Stimulated activated CD4-positive, alpha-beta T cell treated with anti-CD3 and anti-CD28 coated beads, Interleukin-1b, Interleukin-23, amount 100 ng/mL, for 24 hours (primary cell): ENCODE results near the gene ZNF536.
"Not testable (repeated sequence)": the region's sequence is repeated elsewhere in the genome, so short reads cannot be mapped to it uniquely, and the experiment has no call there.

Source experiments
- DNase-seq, 4 experiments: peaks; one replicate each; pipeline ENCODE4 v3.0.0-alpha.2; 2020; ENCODE audit warnings: low read depth in 4 of 4, low spot score in 1 of 4

Gene ZNF536

DNA sequence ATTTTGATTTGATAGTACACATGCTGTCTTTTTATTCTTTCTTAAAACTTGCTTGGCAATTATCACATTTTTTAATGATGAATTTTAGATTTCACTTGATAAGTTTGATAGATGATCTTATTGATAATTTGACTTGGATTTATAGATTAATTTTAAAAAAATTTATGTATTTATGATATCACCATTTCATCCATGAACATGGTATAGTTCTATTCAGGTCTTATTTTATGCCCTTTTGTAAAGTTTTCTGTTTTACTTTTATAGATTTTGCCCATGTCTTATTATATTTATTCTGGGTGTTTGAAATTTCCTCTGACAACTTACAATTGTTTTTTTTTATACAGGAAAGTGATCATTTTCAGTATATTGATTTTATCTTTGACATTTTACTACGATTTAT, 39.5 kb downstream of the ZNF536 start:
- DNase-seq = no peak

DNA sequence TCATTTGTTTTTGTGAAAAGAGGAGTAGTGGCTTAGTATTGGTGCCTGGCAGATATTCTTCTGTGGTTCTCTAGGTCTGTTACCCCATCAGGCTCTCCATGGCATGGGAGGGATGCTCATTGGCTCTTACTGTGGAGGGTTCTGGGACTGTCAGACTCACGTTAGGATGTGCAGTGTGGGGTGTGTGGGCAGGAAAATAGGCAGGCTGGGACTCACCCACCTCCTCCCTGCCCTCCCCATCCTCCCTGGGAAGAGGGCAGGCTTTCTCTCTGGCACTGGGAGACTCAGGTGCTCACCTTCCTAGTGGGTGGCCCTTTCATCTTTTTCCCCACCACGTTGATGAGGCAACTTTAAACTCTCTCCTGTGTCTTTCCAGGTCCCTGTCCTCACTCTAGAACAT, 44.2 kb downstream of the ZNF536 start:
- DNase-seq = no peak

DNA sequence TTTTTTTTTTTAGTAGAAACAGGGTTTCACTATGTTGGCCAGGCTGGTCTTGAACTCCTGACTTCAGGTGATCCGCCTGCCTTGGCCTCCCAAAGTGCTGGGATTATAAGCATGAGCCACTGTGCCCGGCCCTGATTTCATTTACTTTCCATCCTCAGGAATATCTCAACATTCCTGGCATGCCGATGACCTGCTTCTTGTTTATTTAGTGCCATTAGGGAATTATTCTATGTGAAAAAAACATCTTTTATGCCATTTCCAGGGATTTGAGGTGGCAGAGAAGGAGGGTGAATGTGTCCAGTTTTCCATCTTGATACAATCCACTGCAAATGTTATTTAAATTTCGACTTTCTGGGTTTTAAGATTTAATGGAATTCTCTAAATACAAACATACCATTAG, 45.0 kb downstream of the ZNF536 start:
- DNase-seq = not testable (repeated sequence)

DNA sequence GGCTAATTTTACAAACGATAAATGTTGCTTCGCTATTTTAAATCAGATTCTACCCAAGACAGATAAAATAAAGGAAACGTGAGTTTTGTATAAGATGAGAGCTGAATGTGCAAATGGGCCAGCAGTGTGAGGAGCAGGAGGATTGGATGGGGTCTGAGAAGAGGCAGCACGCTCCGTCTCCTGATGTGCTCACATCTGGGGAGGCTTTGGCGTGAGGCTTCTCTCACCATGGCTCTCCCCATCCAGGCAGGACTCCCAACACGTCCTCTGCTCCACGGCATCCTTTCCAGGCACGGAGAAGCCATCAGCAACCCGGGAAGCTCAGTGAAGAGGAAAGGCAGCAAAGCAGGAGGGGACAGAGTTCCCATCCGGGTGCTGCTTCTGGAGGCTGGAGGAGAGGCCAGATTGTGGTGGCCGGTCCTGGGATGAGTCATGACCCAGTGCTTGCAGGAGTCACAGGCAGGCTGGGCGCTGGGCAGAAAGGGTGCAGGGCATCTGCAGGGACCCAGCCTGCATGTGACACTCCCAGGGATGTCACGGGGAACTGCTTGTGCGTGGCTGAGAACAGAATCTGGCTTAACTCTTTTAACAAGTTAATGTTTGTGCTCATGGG, 47.5 kb downstream of the ZNF536 start:
- no peak for DNase-seq

DNA sequence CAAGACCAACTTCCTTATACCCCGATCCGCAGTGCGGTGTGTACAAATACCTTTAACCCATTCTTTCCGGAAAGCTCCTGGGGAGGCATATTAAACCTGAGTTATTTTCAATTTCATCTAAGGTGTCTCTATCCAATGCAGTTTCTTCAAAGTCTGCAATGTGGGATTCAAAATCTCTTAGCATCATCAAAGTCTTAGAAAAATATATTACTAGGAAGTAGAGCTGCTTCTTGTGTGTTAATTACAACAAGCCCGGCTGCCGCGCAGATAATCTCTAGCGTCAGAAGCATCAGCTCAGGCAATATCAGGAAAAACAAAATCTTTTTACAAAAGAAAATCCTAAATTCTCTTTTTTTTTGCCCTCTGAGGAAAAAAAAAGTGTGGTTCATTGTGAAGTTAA, 48.1 kb downstream of the ZNF536 start:
- DNase-seq = no peak

DNA sequence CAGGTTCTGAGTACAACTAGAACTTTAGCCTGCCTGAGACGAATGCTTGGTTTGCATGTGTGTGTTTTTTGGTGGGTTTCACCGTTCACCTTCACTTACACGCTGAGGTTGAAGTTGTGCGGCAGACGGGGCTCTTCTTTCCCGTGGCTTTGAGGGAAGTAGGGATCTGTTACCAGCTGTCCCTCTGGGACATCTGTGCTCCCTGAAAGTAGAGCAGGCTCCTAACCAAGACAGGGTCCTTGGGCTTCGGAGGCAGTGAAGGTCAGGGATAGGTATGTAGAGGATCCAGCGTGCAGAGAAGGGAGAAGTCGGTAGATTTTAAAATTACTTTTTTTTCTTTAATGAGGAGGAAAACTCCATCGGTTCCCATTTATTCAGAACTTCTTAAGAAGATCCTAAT, 48.7 kb downstream of the ZNF536 start:
- DNase-seq = no peak

DNA sequence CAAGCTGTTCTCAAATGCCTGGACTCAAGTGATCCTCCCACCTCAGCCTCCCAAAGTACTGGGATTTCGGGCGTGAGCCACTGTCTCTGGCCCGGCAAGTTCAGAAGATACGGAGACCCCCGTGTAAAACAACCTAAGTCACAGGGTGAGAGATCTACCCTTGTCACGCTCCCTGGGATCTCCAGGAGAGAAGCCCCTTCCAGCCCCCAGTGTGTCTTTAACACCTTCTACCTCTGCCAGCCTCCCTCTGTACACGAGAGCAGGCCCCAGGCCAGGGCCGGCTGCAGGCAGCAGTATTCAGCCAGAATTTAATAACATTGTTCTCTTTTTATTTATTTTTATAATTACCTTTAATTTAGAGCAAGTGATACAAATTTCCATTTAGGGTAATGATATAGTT, 49.4 kb downstream of the ZNF536 start:
- no peak for DNase-seq

DNA sequence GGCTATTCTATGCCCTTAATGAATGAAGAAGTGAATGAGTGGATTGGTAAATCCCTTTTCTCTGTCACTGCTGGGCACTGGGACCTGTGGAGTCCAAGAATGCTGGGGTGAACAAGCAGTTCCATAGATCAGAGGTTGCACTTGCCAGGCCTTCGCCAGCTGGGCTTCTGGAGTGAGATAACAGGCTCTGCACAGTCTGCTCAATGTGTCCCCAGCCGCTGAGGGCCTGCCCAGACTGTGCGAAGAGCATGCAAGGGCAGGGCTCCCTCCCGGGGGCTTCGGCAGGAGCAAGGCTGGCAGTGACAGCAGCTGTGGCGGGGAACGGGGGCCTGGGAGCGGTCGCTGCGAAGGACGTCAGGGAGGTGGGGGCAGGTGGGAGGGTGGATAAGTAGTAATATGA, 51.3 kb downstream of the ZNF536 start:
- DNase-seq = no peak

DNA sequence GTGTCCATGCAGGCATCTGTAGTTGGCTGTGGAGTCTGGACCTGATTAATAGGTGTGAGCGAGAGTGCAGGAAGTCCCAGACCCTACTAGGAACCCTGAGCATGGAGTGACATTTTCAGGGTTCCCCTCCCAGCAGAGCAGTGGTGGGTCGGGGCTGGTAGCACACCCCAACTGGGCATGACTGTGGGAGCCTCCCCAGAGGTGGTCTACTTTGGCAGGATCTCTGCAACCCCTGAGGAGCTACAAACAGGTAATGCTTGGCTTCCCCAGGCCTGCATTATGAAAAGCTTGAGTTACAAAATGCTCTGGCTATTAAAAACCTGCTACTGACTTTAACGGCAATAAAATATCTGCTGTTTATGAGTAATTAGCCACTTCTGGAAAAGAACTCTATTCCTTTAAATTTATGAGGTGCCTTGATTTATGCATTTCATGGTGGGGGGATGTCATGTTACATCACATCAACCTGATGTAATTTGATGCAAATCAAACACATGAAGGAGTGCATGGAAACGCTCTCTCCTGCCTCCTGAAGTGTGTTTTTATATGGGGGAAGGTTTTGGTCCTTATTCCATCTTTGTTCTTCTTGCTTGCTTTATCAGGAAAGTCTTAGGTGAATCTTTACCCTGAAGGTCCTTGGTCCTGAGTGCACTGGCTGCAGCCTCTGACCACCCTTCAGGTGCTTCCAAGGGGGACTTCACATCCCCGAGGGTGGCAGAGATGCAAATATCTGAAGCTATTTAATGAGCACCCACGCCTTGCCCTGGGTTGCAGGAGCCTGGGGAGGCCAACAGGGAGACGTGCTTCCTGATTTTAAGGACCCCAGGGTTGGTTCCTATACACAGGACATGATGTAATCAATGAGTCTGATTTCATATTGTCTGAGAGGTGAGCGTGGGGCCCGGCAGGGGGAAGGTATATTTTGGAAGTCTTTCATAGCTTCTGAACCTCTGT, 54.0 kb downstream of the ZNF536 start:
- no peak for DNase-seq

DNA sequence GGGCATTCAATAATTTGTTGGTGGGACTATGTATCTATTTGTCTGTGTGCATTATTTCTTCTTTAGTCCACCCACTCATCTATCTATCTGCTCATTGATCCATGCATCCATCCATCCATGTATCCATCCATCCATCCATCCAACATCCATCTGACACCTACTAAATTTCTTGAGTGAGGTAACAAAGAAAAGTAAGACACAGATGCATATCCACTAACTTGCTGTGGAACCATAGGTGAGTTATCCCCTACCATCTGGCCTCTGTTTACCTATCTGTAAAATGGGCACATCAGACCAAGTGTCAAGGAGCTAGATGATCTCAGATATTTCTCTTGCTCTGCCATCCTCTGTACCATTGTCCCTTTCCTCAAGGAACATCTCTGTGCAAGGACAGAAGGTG, 54.7 kb downstream of the ZNF536 start:
- no peak for DNase-seq

DNA sequence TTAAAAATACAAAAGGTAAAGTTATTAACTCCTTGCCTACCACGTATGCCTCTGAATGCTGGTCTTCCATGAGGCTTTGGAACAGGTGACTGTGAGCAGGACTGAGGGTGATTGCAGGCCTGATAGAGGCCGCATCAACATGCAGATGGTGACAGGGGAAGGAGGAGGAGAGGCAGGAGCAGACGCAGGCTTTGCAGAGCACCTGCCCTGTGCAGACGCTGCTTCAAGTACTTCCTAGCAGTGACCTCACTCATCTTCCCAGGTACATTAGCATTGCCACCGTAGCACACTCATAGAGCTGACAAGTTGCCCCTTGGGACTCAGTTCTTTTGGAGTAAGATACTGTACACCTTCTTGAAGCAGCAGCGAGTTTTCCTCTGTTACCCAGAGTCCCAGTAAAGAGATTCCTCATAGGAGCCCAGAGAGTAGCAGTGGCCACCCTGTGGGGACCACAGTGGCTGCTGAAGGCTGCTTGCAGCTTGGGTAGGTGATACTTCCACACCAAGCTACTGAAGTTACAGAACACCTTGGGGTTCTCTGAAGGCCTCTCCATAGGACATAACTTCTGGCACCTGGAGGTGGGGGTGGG, 56.0 kb downstream of the ZNF536 start:
- DNase-seq = no peak

DNA sequence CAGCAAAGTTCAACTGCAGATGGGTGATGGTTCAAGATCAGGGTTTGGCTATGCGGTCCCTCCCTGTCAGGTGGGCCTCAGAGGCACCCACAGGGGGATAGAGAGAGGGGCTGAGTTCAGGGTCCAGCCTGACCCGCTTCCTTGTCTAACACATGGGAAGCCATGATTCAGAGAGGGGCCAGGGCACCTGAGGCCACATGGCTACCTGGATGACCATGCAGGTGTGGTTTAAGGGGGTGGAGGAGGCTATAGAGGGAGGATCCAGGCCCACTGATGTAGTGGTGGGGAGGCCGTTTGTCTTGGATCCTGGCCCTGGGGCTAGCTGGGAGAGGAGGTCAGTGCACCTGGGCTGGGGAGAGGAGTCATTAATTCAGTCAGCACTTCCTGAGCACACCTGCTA, 56.7 kb downstream of the ZNF536 start:
- DNase-seq = no peak

DNA sequence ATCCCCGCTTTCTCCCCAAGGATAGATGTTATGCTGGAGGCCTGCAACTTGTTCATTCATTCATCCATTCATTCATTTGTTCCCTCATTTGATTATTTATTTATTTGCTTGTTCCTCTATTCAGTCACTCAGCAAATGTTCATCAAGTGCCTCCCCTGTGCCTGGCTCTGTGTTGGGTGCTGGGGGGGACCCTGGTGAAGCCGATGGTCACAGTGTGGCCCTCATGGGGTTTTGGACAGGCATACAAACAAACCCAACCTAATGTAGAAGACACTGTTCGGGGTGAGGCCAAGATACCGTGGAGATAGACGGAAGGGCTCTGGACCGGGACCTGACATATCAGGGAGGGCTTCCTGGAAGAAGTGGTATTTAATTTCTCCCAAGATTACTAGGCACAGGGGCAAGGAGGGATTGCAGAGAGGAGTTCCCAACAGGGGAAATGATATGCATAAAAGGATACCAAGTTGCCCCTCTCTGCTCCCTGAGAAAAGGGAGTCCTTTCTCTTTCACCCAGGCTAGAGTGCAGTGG, 58.1 kb downstream of the ZNF536 start:
- no peak for DNase-seq

DNA sequence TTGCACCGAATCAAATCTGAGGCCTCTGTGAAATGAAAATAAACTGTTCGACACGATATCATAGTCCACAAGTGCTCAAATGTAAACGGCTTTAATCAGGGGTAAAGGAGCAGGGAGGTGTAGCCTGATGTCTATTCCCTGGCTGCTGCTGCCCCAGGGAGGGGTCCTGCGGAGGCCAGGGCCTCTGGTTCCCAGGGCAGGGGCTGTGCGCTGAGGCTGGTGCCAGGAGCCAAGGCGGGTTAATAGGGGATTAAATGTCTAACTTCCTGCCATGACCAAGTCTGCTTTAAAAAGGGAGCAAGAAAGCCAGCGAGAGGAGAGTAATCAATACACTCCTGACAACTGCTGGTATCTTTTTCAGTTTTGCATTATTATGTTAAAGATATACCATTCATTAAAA, 59.4 kb downstream of the ZNF536 start:
- no peak for DNase-seq

DNA sequence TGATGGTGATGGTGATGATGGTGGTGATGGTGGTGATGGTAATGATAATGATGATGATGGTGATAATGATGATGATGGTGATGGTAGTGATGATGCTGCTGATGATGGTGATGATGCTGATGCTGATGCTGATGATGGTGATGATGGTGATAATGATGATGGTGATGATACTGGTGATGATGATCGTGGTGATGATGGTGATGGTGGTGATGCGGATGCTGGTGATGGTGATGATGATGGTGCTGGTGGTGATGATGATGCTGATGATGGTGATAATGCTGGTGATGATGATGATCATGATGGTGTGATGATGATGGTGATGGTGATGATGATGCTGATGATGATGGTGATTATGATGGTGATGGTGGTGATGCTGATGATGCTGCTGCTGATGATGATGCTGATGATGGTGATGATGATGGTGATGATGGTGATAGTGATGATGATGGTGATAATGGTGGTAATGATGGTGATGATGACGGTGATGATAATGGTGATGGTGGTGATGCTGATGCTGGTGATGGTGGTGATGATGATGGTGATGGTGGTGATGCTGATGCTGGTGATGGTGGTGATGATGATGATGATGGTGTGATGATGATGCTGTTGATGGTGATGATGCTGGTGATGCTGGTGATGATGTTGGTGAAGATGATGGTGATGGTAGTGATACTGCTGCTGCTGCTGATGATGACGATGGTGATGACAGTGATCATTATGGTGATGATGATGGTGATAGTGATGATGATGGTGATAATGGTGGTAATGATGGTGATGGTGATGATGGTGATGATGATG, 62.8 kb downstream of the ZNF536 start:
- DNase-seq = no peak

DNA sequence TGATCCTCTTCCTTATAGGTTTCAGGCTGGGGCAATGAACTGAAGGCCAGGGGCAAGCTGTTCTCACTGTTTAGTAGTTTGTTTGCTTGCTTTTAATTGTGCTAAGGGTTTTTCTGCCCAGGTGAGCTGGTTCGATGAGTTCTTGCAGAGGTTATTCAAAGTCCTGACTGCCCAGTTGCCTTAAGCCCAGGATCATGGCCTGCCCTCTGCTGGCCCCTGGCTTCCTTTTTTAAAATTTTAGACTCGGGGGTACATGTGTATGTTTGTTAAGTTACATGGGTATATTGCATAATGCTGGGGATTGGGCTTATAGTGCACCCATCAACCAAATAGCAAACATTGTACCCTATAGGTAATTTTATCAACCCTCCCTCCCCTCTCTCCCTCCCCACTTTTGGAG, 65.7 kb downstream of the ZNF536 start:
- DNase-seq = no peak

DNA sequence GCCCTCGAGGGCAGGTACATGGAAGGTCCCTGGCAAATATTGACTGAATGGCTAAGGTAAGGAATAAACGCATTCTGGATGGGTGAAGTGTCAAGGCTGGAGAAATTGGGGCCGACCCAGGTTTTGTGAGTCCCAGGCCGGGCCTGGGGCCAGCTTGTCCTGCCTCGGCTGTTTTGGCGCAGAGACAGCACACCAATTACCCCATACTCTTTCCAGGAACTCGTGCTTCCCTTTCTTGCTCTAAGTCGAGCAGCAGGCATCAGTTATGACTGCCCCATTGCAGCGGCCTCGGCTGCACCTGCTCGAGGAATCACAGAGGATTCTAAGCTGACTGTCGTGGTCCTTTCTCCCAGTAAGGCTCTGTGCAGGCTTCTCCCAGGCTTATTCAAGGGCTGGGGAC, 67.1 kb downstream of the ZNF536 start:
- no peak for DNase-seq

DNA sequence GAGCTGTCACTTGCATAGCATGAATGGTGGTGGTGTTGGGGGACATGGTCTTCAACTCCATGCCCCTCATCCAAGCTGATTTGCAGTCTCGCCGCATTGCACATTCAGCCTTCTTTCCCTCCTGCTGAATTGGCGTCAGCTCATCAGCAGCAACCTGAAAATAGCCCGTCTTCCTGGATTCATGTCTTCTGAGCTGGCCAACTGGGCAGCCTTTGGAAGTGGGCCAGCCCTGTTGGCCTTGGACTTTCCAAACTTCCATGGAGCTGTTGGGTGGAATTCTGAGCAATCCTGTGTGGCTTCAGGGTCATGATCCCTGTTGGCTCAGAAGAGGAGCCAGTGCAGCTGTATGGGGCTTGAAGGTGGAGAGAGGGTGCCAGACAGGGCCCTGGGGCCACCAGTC, 68.8 kb downstream of the ZNF536 start:
- no peak for DNase-seq

DNA sequence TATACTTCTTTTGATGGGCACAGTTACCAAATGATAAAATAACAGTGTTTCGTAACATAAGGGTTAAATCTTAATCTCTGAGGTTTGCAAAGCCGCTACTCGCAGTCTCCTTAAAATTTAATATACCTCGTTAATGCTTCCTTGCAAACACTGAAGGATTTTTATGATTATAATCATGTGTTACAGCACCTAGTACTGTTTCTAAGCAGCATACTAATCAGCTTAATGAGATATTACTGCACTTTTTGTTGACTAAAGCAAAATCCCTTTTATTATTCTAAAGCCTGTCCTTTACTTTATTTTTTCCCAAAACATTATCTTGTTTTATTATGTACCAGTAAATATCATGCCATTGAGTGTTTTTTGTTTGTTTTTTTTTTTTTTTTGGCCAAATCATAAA, 70.5 kb downstream of the ZNF536 start:
- DNase-seq = no peak

DNA sequence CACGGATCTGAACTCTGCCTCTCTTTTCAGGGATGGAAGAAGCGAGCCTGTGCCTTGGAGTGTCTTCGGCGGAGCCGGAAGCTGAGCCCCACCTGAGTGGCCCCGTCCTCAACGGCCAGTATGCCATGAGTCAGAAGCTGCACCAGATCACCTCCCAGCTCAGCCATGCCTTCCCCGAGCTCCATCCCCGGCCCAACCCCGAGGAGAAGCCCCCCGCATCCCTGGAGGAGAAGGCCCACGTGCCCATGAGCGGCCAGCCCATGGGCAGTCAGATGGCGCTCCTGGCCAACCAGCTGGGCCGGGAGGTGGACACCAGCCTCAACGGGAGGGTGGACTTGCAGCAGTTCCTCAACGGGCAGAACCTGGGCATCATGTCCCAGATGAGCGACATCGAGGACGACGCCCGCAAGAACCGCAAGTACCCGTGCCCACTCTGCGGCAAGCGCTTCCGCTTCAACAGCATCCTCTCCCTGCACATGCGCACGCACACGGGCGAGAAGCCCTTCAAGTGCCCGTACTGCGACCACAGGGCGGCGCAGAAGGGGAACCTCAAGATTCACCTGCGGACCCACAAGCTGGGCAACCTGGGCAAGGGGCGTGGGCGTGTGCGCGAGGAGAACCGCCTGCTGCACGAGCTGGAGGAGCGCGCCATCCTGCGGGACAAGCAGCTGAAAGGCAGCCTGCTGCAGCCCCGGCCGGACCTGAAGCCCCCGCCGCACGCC, 71.5 kb downstream of the ZNF536 start:
- DNase-seq = no peak

DNA sequence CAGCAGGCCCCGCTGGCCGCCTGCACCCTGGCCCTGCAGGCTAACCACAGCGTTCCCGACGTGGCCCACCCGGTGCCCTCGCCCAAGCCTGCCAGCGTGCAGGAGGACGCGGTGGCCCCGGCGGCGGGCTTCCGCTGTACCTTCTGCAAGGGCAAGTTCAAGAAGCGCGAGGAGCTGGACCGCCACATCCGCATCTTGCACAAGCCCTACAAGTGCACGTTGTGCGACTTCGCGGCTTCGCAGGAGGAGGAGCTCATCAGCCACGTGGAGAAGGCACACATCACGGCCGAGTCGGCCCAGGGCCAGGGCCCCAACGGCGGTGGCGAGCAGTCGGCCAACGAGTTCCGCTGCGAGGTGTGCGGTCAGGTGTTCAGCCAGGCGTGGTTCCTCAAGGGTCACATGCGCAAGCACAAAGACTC, 72.1 kb downstream of the ZNF536 start:
- DNase-seq = no peak
